ENCODE data around the gene EML4.
"Not testable (repeated sequence)": the region's sequence is repeated elsewhere in the genome, so short reads cannot be mapped to it uniquely, and the experiment has no call there.

EML4 gene

GRCh38 chr2:42172020-42172419 is 2.9 kb downstream of the EML4 start:
- DNase-seq, result no peak

- no peak for DNase-seq
Observed at GRCh38 chr2:42172566-42172965, 3.4 kb downstream of the EML4 start.

GRCh38 chr2:42173467-42173866 is 4.3 kb downstream of the EML4 start:
- not testable (repeated sequence) for DNase-seq

- no peak for DNase-seq
Observed at GRCh38 chr2:42176992-42177738, 8.0 kb downstream of the EML4 start.

GRCh38 chr2:42178335-42178734 is 9.2 kb downstream of the EML4 start:
- DNase-seq, result no peak

GRCh38 chr2:42180300-42180699 is 11.1 kb downstream of the EML4 start:
- DNase-seq, result no peak

- no peak for DNase-seq
Observed at GRCh38 chr2:42182654-42183308, 13.6 kb downstream of the EML4 start.

GRCh38 chr2:42183775-42184174 is 14.6 kb downstream of the EML4 start:
- DNase-seq, result no peak

- DNase-seq, result no peak
Observed at GRCh38 chr2:42184346-42184745, 15.2 kb downstream of the EML4 start.

DNA sequence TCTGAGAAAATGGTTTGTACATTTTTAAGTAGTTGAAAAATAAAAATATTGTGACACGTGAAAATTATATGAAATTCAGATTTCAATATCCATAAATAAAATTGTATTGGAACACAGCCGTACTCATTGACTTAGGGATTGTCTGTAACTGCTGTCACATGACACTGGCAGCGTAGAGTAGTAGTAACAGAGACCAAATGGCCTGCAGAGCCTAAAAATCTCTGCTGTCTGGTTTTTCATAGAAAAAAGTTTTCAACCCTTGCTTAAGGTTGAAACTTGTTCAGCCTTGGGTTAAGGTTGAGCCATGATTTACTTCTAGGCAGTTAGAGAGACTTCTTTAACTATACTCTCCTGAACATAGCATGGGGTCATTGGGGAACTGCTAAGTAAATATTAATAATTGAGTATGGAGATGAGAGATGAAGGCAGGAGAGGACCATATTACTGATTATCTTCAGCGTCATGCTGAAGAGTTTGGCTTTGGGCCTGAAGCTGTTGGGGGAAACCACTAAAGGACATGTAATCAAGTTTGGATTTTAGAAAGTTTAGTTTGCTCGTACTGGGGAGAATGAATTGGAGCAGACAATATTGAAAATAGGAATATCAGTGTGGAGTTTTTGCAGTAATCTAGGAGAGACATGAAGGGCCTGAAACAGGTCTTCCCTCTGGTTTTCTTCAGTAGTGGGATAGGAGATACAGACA is 16.2 kb downstream of the EML4 start:
- DNase-seq, result no peak

DNA sequence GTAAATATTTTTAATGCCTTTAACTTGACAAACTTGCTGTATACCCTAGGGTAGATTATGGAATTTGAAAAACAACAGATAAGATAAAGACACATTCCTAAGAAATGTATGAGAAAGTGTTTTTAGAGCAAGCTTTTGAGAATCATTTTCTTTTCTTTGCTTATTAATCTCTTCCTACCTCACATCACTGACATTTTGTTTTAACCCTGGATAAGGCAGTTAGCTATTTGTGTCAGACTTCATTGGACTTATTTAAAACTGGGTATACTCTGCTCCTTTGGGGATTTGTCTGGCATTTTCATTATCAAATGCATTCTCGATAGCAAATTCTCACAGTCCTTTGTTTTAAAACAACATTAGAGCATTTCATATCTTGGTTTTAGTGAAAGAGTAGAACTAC is 17.2 kb downstream of the EML4 start:
- no peak for DNase-seq

DNA sequence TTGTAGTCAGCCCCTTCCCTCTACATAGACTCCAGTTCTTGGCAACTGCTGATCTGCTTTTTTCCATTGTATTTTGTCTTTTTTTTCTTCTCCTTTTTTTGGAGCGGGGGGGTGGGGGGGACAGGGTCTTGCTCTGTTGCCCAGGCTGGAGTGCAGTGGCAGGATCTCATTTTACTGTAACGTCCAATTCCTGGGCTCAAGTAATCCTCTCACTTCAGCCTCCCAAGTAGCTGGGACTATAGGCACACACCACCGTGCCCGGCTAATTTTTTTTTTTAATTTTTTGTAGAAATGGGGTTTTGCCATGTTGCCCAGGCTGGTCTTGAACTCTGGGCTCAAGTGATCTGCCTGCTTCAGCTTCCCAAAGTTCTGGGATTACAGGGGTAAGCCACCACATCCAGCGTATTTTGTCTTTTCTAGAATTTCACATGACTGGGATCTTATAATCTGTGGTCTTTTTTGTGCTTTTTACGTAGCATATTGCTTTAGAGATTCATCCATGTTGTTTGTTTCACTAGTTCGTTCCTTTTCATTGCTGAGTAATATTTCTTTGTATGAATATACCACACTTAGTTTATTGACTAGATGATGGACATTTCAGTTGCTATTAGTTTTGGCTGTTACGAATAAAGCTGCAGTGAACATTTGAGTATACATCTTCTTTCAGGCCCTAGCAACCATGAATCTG is 17.9 kb downstream of the EML4 start:
- DNase-seq, result no peak

- DNase-seq, result no peak
Observed at GRCh38 chr2:42187886-42188285, 18.7 kb downstream of the EML4 start.

DNA sequence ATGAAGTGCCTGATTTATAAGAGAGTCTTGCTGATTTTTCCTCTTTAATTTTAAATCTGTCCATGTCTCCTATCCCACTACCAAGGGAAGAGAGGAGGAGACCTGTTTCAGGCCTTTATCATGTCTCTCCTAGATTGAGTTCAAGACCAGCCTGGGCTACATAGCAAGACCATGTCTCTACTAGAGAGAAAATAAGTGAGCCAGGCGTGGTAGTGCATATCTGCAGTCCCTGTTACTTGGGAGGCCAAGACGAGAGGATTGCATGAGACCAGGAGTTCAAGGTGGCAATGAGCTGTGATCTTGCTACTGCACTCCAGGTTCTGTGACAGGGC is 20.0 kb downstream of the EML4 start:
- DNase-seq, result no peak

DNA sequence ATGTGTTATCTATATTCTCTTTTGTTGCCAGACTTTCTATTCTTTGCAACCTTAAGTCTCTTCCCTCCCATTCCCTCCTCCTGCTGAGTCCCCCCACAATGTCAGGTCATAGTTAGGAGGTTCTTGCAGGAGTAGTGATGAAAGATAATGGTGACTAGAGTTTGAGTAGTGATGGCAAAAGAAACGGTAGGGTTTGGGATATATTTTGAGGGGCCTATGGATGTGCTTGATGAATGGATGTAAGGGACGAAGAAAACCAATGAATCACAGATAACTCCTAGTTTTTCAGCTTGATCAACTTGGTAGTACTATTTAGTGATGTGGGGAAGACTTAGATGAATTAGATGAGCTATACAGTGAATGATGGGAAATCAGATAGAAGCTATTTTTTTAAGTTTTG is 21.0 kb downstream of the EML4 start:
- DNase-seq, result no peak

GRCh38 chr2:42191285-42192009 is 22.3 kb downstream of the EML4 start:
- DNase-seq, result no peak

DNA sequence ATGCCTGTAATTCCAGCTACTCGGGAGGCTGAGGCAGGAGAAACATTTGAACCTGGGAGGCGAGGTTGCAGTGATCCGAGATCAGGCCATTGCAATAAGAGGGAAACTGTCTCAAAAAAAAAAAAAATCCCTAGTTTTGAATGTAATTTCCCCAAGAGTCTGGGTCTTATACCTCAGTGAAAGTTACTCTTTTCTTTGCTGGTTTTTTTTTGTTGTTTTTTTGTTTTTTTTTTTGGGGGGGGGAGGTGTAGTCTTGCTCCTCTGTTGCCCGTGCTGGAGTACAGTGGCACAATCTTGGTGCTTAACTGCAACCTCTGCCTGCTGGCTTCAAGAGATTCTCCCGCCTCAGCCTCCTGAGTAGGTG is 22.8 kb downstream of the EML4 start:
- DNase-seq, result no peak

DNA sequence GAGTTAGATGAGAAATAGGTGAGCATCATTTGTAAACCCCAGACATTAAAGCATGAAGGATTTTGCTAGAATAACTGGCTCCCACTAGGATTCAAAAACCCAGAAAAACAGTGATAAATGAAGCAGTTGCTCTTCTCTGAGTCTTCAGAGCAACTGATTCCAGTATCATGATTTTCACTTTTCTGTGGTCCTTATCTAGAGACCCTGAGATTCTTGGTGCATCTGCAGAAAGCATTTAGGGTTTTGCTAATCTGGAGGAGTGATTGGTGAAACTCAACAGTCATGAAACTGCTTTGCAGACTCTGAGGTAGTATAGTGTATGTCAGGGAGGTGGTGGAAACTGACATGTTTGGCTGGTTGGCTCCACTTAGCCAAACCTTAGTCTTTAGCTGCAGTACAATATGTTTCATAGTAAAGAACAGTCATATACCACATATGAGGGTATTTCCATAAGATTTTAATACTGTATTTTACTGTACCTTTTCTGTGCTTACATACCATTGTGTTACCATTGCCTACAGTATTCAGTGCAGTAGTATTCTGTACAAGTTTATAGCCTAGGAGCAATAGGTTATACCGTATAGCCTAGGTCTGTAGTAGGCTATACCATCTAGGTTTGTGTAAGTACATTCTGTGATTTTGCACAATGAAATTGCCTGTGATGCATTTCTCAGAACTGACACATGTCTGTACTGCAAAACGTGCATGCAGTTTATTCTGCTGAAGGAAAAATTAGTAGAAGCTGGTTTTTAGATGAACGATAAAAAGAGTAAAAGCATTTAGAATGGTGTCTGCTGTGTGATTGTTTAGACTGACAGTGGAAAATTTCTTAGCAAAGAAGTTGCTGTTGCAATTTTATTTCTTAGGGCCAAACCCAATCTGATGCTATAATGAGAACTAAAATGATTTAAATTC is 23.8 kb downstream of the EML4 start:
- no peak for DNase-seq

- DNase-seq, result no peak
Observed at GRCh38 chr2:42193722-42194187, 24.6 kb downstream of the EML4 start.

GRCh38 chr2:42194428-42194827 is 25.3 kb downstream of the EML4 start:
- DNase-seq, result no peak

DNA sequence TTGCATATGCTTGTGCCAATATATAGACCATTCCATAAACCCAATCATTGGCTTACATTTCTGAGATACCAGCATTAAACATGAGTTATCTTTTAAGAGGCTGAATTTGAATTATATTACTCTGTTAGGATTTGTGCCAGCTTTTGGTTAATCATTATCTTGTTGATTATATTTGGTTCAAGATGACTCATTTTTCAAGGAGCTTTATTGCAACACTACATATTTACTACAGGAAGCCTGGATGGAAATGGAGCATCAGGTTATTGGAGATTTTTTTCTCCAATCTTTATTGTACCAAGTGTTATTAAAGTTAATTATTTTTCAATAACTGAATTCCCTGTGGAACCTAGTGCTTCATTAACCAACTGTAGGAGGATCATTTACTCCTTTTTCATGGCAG is 26.4 kb downstream of the EML4 start:
- no peak for DNase-seq

GRCh38 chr2:42196070-42196402 is 26.9 kb downstream of the EML4 start:
- DNase-seq, result no peak

Measured in activated CD8-positive, alpha-beta memory T cell treated with anti-CD3 and anti-CD28 coated beads for 24 hours (primary cell).